Anterior cingulate cortex (tissue), 58 donors: ENCODE data around the gene DENND4B.
"Not testable (repeated sequence)": the region's sequence is repeated elsewhere in the genome, so short reads cannot be mapped to it uniquely, and the experiment has no call there.

Source experiments
- DNase-seq, 58 donors: peaks; one replicate each; lab custom pipeline; 2025; lab: John Stamatoyannopoulos, UW

The DENND4B gene

GRCh38 chr1:153906396-153906795, 40.1 kb downstream of the DENND4B start:
- DNase-seq = no peak

GRCh38 chr1:153905908-153906307, 40.6 kb downstream of the DENND4B start:
- not testable (repeated sequence) for DNase-seq

GRCh38 chr1:153903841-153904455, 42.6 kb downstream of the DENND4B start:
- no peak for DNase-seq

- no peak for DNase-seq
These were observed 47.0 kb downstream of the DENND4B start for GRCh38 chr1:153899509-153899908.

- DNase-seq = not testable (repeated sequence)
These were observed 50.7 kb downstream of the DENND4B start for GRCh38 chr1:153895866-153896265.

- not testable (repeated sequence) for DNase-seq
These were observed 55.5 kb downstream of the DENND4B start for GRCh38 chr1:153891042-153891441.

- no peak for DNase-seq
These were observed 58.0 kb downstream of the DENND4B start for GRCh38 chr1:153888533-153888932.

- DNase-seq = no peak
These were observed 60.4 kb downstream of the DENND4B start for GRCh38 chr1:153886127-153886526.

GRCh38 chr1:153883223-153883622, 63.3 kb downstream of the DENND4B start:
- no peak for DNase-seq

GRCh38 chr1:153882296-153882912, 64.1 kb downstream of the DENND4B start:
- DNase-seq = no peak

GRCh38 chr1:153881751-153882150, 64.8 kb downstream of the DENND4B start:
- peak in 17 of 58 donors; percentile 0 to 21 (median 7) for DNase-seq

GRCh38 chr1:153880962-153881361, 65.6 kb downstream of the DENND4B start:
- DNase-seq = peak; percentile 10 to 97 (median 82)

GRCh38 chr1:153880024-153880423, 66.5 kb downstream of the DENND4B start:
- DNase-seq = no peak
